BE2C (cell line): ENCODE results near the gene DHRS2.

ENCODE experiments used
- DNase-seq: peaks from one replicate; pipeline ENCODE4 v3.0.0-alpha.2; 2020
- H3K27me3 ChIP-seq: fragments of 250-450 bp; sonication (Bioruptor Pico); 2 replicates; pipeline ENCODE4 v1.5.1; 2020; ENCODE audit warnings: mild to moderate bottlenecking
- H3K36me3 ChIP-seq: fragments of 250-450 bp; sonication (Bioruptor Pico); 2 replicates; pipeline ENCODE4 v1.5.1; 2020; ENCODE audit warnings: mild to moderate bottlenecking
- H3K4me1 ChIP-seq: fragments of 250-450 bp; sonication (Bioruptor Pico); 2 replicates; pipeline ENCODE4 v1.5.1; 2020
- H3K4me3 ChIP-seq: 2 replicates; pipeline ENCODE4 v1.5.1; 2011; ENCODE audit warnings: low read depth, low read length
- H3K9me3 ChIP-seq: fragments of 250-450 bp; sonication (Bioruptor Pico); 2 replicates; pipeline ENCODE4 v1.5.1; 2020
- TF ChIP-seq, protein P1 (sequence below): IDR thresholded peaks from 2 replicates; pipeline ENCODE4 v1.5.1; 2012; ENCODE audit warnings: mild to moderate bottlenecking, low read depth, low read length

DHRS2 gene

DNA sequence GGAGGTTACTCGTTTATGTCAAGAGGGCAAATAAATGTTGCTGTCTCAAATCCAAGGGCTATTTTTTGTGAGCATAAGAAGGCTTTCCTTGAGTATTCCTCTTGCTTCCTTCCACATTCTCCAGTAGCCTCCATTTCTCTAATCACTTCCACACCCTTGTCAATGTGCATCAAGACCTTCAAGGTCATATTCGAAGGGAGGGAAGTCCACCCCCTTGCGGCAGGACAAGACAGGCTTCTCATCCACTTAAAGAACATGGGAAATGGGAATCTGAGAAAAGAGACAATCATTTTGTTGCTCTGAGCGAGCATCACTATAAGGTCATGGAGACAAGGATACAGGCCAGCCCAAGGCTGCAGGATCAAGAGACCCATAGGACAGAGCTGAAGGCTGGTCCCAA is 13.2 kb upstream of the DHRS2 start:
- Histone ChIP-seq H3K9me3 (no peaks in the 10 kb centered on the region; the same call in none of the 2 replicates), H3K36me3 (no peaks in the 10 kb centered on the region), H3K4me3 (no peak overlapping the region), H3K27me3 (no peaks in the 10 kb centered on the region), H3K4me1 (no peaks in the 10 kb centered on the region)
- no peak for DNase-seq
- TF ChIP-seq, protein P1, sequence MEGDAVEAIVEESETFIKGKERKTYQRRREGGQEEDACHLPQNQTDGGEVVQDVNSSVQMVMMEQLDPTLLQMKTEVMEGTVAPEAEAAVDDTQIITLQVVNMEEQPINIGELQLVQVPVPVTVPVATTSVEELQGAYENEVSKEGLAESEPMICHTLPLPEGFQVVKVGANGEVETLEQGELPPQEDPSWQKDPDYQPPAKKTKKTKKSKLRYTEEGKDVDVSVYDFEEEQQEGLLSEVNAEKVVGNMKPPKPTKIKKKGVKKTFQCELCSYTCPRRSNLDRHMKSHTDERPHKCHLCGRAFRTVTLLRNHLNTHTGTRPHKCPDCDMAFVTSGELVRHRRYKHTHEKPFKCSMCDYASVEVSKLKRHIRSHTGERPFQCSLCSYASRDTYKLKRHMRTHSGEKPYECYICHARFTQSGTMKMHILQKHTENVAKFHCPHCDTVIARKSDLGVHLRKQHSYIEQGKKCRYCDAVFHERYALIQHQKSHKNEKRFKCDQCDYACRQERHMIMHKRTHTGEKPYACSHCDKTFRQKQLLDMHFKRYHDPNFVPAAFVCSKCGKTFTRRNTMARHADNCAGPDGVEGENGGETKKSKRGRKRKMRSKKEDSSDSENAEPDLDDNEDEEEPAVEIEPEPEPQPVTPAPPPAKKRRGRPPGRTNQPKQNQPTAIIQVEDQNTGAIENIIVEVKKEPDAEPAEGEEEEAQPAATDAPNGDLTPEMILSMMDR = no peak

DNA sequence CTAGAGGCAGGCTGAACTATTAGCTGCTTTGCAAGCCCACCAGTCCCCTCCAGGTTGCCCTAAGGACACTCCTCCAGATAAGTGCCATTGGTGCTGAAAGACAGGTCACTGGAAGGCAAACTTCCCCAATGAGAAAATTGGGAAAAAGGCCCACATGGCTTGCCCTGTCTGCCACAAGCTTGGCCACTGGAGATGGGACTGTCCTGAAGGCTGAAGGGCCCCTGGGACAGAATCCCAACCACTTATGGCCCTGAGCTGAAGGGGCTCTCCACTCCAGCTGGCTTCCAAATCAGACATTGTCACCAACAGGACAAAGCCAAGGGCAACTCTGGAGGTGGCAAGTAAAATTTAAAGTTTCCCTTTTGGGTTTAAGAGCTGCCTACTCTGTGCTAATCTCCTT is 12.2 kb upstream of the DHRS2 start:
- no peak for DNase-seq
- TF ChIP-seq, protein P1 = no peak
- no peaks in the 10 kb centered on the region; the same call in none of the 2 replicates for H3K9me3 ChIP-seq
- no peaks in the 10 kb centered on the region for H3K36me3 ChIP-seq
- H3K4me1 ChIP-seq = no peaks in the 10 kb centered on the region
- H3K4me3 ChIP-seq = no peak overlapping the region
- no peaks in the 10 kb centered on the region for H3K27me3 ChIP-seq

DNA sequence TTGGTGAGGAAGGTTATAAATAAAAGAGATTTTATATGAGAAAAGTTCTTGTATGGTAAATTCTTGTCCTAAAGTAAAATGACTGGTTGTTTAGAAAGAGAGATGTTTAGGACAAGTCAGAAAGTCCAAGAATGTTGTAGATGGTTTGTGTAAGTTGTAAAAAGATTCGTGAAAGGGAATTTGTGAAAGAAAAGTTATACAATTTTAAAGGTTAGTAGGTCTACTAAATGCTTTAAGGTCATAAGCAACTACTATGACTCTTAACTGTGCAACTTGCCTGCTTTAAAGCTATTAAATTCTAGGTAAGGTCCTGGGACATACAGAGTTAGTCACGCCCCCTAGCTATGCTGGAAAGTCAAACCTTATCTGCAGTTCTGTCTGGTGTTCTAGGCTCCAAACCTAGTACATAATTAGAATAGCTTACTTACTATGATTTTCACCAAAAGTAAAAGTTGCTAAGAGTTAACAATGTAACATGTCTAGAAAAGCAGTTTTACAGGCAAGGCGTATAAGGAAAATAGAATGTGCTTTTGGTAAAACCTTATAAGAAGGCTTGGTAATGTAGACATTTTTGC is 11.2 kb upstream of the DHRS2 start:
- Histone ChIP-seq H3K9me3 (no peaks in the 10 kb centered on the region; the same call in none of the 2 replicates), H3K4me3 (no peak overlapping the region), H3K27me3 (no peaks in the 10 kb centered on the region), H3K36me3 (no peaks in the 10 kb centered on the region), H3K4me1 (no peaks in the 10 kb centered on the region)
- DNase-seq = no peak
- TF ChIP-seq, protein P1 = no peak

DNA sequence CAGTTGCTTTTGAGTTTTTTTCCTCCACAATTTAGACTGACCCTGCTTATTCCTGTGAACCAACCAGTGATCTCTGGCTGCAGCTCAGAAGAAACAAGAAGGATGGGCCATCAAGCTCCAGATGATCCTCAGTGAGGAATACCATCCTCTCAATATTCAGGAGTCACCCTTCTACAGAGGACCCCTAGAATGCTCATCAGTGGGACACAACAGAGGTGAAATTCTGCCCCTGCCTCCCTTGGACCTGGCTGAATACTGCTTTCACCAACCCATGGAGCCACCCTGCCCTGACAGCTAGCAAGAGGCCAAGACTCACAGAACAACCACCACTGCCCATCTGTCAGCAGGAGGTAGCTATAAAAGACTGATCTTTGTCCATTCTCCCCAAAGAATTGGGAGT is 9.2 kb upstream of the DHRS2 start:
- Histone ChIP-seq H3K4me3 (no peak overlapping the region), H3K36me3 (no peaks in the 10 kb centered on the region), H3K4me1 (no peaks in the 10 kb centered on the region), H3K27me3 (no peaks in the 10 kb centered on the region), H3K9me3 (no peaks in the 10 kb centered on the region; the same call in none of the 2 replicates)
- DNase-seq = no peak
- TF ChIP-seq, protein P1 = no peak

DNA sequence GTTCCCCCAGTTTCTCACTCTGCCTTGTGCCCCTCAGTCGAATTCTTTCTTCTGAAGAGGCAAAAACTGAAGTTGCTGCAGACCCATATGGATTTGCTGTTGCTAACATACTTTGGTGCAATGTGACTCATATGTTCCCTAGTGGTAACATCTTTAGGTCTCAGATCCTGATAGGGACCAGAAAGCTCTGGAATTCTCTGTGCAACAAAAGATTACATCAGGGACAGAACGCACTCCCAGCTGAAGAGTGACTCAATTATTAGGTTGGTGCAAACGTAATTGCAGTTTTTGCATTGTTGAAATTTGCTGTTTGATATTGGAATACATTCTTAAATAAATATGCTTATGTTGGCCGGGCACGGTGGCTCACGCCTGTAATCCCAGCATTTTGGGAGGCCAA is 8.2 kb upstream of the DHRS2 start:
- Histone ChIP-seq H3K4me3 (no peak overlapping the region), H3K9me3 (no peaks in the 10 kb centered on the region; the same call in none of the 2 replicates), H3K4me1 (no peaks in the 10 kb centered on the region), H3K36me3 (no peaks in the 10 kb centered on the region), H3K27me3 (no peaks in the 10 kb centered on the region)
- TF ChIP-seq, protein P1 = no peak
- DNase-seq = no peak

DNA sequence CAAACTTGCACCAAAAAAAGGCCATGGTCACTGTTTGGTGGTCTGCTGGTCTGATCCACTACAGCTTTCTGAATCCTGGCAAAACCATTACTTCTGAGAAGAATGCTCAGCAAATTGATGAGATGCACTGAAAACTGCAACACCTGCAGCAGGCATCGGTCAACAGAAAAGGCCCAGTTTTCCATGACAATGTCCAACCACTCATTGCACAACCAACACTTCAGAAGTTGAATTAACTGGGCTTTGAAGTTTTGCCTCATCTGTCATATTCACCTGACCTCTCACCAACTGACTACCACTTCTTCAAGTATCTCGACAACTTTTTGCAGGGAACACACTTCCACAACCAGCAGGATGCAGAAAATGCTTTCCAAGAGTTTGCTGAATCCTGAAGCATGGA is 7.0 kb upstream of the DHRS2 start:
- Histone ChIP-seq H3K4me1 (no peaks in the 10 kb centered on the region), H3K27me3 (no peaks in the 10 kb centered on the region), H3K4me3 (no peak overlapping the region), H3K9me3 (no peaks in the 10 kb centered on the region; the same call in 1 of the 2 replicates), H3K36me3 (no peaks in the 10 kb centered on the region)
- TF ChIP-seq, protein P1 = no peak
- no peak for DNase-seq
